Suprapubic skin (tissue), 4 donors: Measurements from ENCODE around the gene MSRB1. TPM values are rescaled to one million over a fixed set of nuclear protein-coding genes. Genes with fewer than 3 reads are reported as not detected.
A peak's percentile ranks its signal among the peaks of the same experiment; 100 is the strongest.

Experiments used
- DNase-seq, 2 donors: peaks; one replicate each; pipeline ENCODE4 v3.0.0-alpha.2; 2019; ENCODE audit warnings: low spot score in 2 of 2
- H3K27ac ChIP-seq: fragments of 200-600 bp; sonication (generic); one replicate; pipeline ENCODE4 v1.5.1; 2019
- H3K27me3 ChIP-seq: fragments of 200-600 bp; sonication (generic); one replicate; pipeline ENCODE4 v1.5.1; 2019
- H3K36me3 ChIP-seq: fragments of 200-600 bp; sonication (generic); one replicate; pipeline ENCODE4 v1.5.1; 2019
- H3K4me1 ChIP-seq: fragments of 200-600 bp; sonication (generic); one replicate; pipeline ENCODE4 v1.5.1; 2019
- H3K4me3 ChIP-seq: fragments of 200-600 bp; sonication (generic); one replicate; pipeline ENCODE4 v1.5.1; 2019; ENCODE audit warnings: mild to moderate bottlenecking
- H3K9me3 ChIP-seq: fragments of 200-600 bp; sonication (generic); one replicate; pipeline ENCODE4 v1.5.1; 2019
- CTCF ChIP-seq, 2 donors: fragments of 200-600 bp in 1 of 2; fragments of 450-650 bp in 1 of 2; sonication (generic) in 1 of 2; IDR thresholded peaks; one replicate each; pipeline ENCODE4 v1.5.1; 2016 to 2019; ENCODE audit warnings: antibody characterized with exemption in 2 of 2, mild to moderate bottlenecking in 1 of 2, moderate library complexity in 1 of 2
- EP300 ChIP-seq: sonication (generic); formaldehyde crosslinking; IDR thresholded peaks from one replicate; pipeline ENCODE4 v1.6.1; 2017; ENCODE audit warnings: antibody characterized with exemption
- POLR2A ChIP-seq, 2 donors: fragments of 450-650 bp; IDR thresholded peaks; one replicate each; pipeline ENCODE4 v1.6.1; 2017; ENCODE audit warnings: antibody characterized with exemption in 2 of 2, mild to moderate bottlenecking in 2 of 2, moderate library complexity in 2 of 2
- POLR2AphosphoS5 ChIP-seq, 3 donors: sonication (generic); formaldehyde crosslinking; IDR thresholded peaks; one replicate each; pipeline ENCODE4 v1.6.1; 2017; ENCODE audit warnings: antibody characterized with exemption in 3 of 3
- WGBS: methylation state at CpG from one replicate; pipeline ENCODE4 v1.1.5; 2018; 5-methylcytosine and 5-hydroxymethylcytosine counted together
- total RNA-seq, 4 donors: library from RNA; depleted of rRNA; stranded (reverse); fragments of >200 nt; gene quantifications; one replicate each; pipeline ENCODE4 v1.1.0, GENCODE V29; 2016

The MSRB1 gene
- total RNA-seq, 4 donors from 2014 or later = 14.9 to 28.6 (median 23.5) TPM

- no peak for DNase-seq
- 59% methylated on average over 6 of the region's 10 CpGs for WGBS
- no peaks in the 10 kb centered on the region for H3K36me3 ChIP-seq
- no peak overlapping the region for H3K27ac ChIP-seq
- H3K4me3 ChIP-seq = no peak overlapping the region
- peaks cover 18% of the 10 kb centered on the region for H3K4me1 ChIP-seq
- TF ChIP-seq CTCF (IDR thresholded peaks at IDR 0.05) (no peak), EP300 (no peak), POLR2AphosphoS5 (IDR thresholded peaks at IDR 0.05) (no peak), POLR2A (IDR thresholded peaks at IDR 0.05) (no peak)
- H3K27me3 ChIP-seq = no peaks in the 10 kb centered on the region
- H3K9me3 ChIP-seq = no peaks in the 10 kb centered on the region
These were observed 12.7 kb downstream of the MSRB1 start for GRCh38 chr16:1930338-1930720.

DNA sequence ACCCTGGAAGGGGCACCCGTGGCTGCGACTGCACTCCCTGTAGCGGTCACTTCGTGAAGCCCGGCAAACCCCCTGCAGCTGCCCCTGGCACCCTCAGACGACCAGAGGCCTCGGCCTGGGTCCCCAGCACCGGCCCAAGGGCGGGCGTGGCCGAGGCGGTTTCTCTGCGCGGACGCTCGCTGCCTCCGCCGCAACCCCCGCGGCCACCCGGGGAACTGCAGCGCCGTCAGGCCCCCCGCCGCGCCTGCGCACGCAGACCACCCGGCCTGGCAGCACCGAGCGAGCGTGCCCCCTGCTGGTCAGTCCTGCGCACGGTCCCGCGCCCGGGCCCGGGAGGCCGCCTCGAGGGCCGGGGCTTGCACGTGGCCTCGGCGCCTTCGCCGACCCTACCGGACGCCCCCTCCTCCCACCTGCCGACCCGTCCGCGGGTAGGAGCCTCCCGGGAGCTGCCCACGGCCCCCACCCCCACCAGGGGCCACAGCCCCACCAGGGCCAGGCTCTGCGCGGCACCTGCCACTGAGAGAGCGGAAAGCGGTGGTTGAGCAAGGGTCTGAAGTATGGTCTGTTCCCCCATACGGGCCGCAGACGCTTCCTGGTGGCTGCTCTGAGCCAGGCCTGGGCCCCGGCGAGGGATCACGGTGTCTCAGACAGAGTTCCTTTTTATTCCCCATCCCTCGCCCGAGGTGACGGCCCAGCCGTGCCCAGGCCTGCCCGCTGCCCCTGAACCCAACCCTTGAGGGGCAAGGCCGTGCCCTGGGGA lies 13.2 kb downstream of the MSRB1 start:
- DNase-seq = peak; percentile 92 to 93
- no peaks in the 10 kb centered on the region for H3K36me3 ChIP-seq
- H3K9me3 ChIP-seq = no peaks in the 10 kb centered on the region
- TF ChIP-seq POLR2AphosphoS5 (IDR thresholded peaks at IDR 0.05) = no peak
- peak; percentile 100 for TF ChIP-seq CTCF (IDR thresholded peaks at IDR 0.05)
- peak overlapping the region; percentile 77 for H3K27ac ChIP-seq
- peak overlapping the region; percentile 57 for H3K4me3 ChIP-seq
- H3K27me3 ChIP-seq = no peaks in the 10 kb centered on the region
- 0% methylated on average over 25 of the region's 70 CpGs for WGBS
- H3K4me1 ChIP-seq = peaks cover 18% of the 10 kb centered on the region

GRCh38 chr16:1929105-1929504 lies 13.9 kb downstream of the MSRB1 start:
- H3K9me3 ChIP-seq = no peaks in the 10 kb centered on the region
- peak in 1 of 2 donors; percentile 61 for DNase-seq
- H3K4me3 ChIP-seq = peak overlapping the region; percentile 57
- peaks cover 24% of the 10 kb centered on the region for H3K4me1 ChIP-seq
- TF ChIP-seq POLR2AphosphoS5 (IDR thresholded peaks at IDR 0.05) = no peak
- no peak for TF ChIP-seq CTCF (IDR thresholded peaks at IDR 0.05)
- TF ChIP-seq EP300 = no peak
- no peak for TF ChIP-seq POLR2A (IDR thresholded peaks at IDR 0.05)
- no peaks in the 10 kb centered on the region for H3K36me3 ChIP-seq
- no peaks in the 10 kb centered on the region for H3K27me3 ChIP-seq
- H3K27ac ChIP-seq = peak overlapping the region; percentile 77
- WGBS = 6% methylated on average over 5 of the region's 11 CpGs

DNA sequence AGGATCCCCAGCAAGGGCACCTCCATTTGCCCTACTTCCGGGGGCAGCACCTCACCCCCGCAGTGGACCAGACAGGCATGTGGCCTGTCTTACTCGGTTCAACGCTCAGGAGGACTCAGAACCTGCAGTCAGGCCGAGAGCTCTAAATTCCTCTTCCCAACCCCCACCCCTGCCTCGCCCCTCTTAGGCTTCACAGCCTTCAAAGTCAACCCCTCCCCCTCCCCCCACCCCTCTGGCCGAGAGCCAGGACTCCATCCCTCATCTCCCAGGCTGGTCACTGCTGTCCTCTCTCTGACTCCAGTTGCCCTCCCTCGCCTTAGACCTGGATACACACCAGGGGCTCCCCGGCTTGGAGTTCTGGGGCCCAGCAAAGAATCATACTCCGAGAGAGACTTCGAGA lies 16.7 kb downstream of the MSRB1 start:
- H3K4me3 ChIP-seq = no peak overlapping the region
- peaks cover 19% of the 10 kb centered on the region for H3K27me3 ChIP-seq
- peaks cover 39% of the 10 kb centered on the region for H3K4me1 ChIP-seq
- TF ChIP-seq POLR2A (IDR thresholded peaks at IDR 0.05) = no peak
- no peak for TF ChIP-seq CTCF (IDR thresholded peaks at IDR 0.05)
- no peak for TF ChIP-seq EP300
- TF ChIP-seq POLR2AphosphoS5 (IDR thresholded peaks at IDR 0.05) = no peak
- WGBS = 61% methylated on average over 11 of the region's 11 CpGs
- H3K27ac ChIP-seq = no peak overlapping the region
- no peaks in the 10 kb centered on the region for H3K9me3 ChIP-seq
- no peaks in the 10 kb centered on the region for H3K36me3 ChIP-seq
- no peak for DNase-seq

DNA sequence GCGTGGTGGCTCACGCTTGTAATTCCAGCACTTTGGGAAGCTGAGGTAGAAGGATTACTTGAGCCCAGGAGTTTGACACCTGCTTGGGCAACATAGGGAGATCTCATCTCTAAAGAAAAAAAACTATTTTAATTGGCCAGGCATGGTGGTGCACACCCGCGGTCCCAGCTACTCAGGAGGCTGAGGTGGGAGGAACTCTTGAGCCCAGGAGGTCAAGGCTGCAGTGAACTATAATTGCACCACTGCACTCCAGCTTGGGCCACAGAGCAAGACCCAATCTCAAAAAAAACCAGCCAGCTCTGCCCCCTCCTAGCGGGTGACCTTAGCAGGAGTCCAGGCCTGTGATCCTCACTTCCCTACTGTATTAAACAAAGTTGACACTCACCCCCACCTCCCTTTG lies 18.9 kb downstream of the MSRB1 start:
- TF ChIP-seq POLR2AphosphoS5 (IDR thresholded peaks at IDR 0.05) (no peak), CTCF (IDR thresholded peaks at IDR 0.05) (no peak), POLR2A (IDR thresholded peaks at IDR 0.05) (no peak), EP300 (no peak)
- Histone ChIP-seq H3K27me3 (peaks cover 41% of the 10 kb centered on the region), H3K36me3 (no peaks in the 10 kb centered on the region), H3K27ac (peak overlapping the region; percentile 8), H3K4me1 (peaks cover 35% of the 10 kb centered on the region), H3K4me3 (no peak overlapping the region), H3K9me3 (no peaks in the 10 kb centered on the region)
- DNase-seq = no peak
- 71% methylated on average over 5 of the region's 5 CpGs for WGBS
